Vagina (tissue), 2 donors: ENCODE measurements around the gene MRPL12. TPM values are rescaled to one million over a fixed set of nuclear protein-coding genes. Genes with fewer than 3 reads are reported as not detected.

Experiments used
- DNase-seq, 2 donors: peaks; one replicate each; pipeline ENCODE4 v3.0.0-alpha.2; 2017; ENCODE audit errors: extremely low spot score in 2 of 2
- H3K27ac ChIP-seq: fragments of 200-600 bp; sonication (generic); one replicate; pipeline ENCODE4 v1.5.1; 2019
- H3K27me3 ChIP-seq: fragments of 200-600 bp; sonication (generic); one replicate; pipeline ENCODE4 v1.5.1; 2019
- H3K36me3 ChIP-seq, 2 donors: fragments of 200-600 bp; sonication (generic); one replicate each; pipeline ENCODE4 v1.5.1; 2017 to 2019
- H3K4me1 ChIP-seq: fragments of 200-600 bp; sonication (generic); one replicate; pipeline ENCODE4 v1.5.1; 2019
- H3K4me3 ChIP-seq, 2 donors: fragments of 200-600 bp; sonication (generic); 1 replicate in 1 of 2; 2 replicates in 1 of 2; pipeline ENCODE4 v1.5.1; 2016 to 2019
- H3K9me3 ChIP-seq: fragments of 200-600 bp; sonication (generic); one replicate; pipeline ENCODE4 v1.5.1; 2019
- POLR2A ChIP-seq, 2 donors: fragments of 450-650 bp; IDR thresholded peaks; one replicate each; pipeline ENCODE4 v1.6.1; 2017; ENCODE audit warnings: antibody characterized with exemption in 2 of 2, mild to moderate bottlenecking in 2 of 2, moderate library complexity in 2 of 2
- POLR2AphosphoS5 ChIP-seq, 2 donors: sonication (generic); formaldehyde crosslinking; IDR thresholded peaks; one replicate each; pipeline ENCODE4 v1.9.0; 2017; ENCODE audit warnings: antibody characterized with exemption in 2 of 2, mild to moderate bottlenecking in 2 of 2, low read depth in 1 of 2; ENCODE audit not compliant: insufficient read depth in 1 of 2
- intact Hi-C: fragments of 100-400 bp; cut with DNase I; formaldehyde crosslinking; loops from one replicate; pipeline ENCODE4 v1.15.1; 2023
- total RNA-seq: library from RNA; depleted of rRNA; stranded (reverse); fragments of >200 nt; gene quantifications from one replicate; pipeline ENCODE4 v1.2.3, GENCODE V29; 2016
- TF ChIP-seq, protein P1 (sequence below), 3 experiments: fragments of 450-650 bp in 2 of 3; fragments of 200-600 bp in 1 of 3; sonication (generic) in 1 of 3; IDR thresholded peaks; one replicate each; pipeline ENCODE4 v1.5.1; 2017 to 2019; ENCODE audit warnings: antibody characterized with exemption in 3 of 3, mild to moderate bottlenecking in 2 of 3, moderate library complexity in 2 of 3

The MRPL12 gene
- total RNA-seq, 1 donor from 2014 or later = 77.3 TPM

- Histone ChIP-seq H3K27ac (no peak overlapping the region), H3K4me3 (no peak overlapping the region), H3K9me3 (no peaks in the 10 kb centered on the region), H3K27me3 (no peaks in the 10 kb centered on the region), H3K36me3 (peaks cover 0 to 49% of the 10 kb centered on the region in 2 donors), H3K4me1 (peaks cover 34% of the 10 kb centered on the region)
- TF ChIP-seq POLR2AphosphoS5 (IDR thresholded peaks at IDR 0.05; ENCODE audit: insufficient read depth in 1 of 2, low read depth in 1 of 2) = no peak
- TF ChIP-seq POLR2A (IDR thresholded peaks at IDR 0.05) = no peak
- TF ChIP-seq, protein P1, sequence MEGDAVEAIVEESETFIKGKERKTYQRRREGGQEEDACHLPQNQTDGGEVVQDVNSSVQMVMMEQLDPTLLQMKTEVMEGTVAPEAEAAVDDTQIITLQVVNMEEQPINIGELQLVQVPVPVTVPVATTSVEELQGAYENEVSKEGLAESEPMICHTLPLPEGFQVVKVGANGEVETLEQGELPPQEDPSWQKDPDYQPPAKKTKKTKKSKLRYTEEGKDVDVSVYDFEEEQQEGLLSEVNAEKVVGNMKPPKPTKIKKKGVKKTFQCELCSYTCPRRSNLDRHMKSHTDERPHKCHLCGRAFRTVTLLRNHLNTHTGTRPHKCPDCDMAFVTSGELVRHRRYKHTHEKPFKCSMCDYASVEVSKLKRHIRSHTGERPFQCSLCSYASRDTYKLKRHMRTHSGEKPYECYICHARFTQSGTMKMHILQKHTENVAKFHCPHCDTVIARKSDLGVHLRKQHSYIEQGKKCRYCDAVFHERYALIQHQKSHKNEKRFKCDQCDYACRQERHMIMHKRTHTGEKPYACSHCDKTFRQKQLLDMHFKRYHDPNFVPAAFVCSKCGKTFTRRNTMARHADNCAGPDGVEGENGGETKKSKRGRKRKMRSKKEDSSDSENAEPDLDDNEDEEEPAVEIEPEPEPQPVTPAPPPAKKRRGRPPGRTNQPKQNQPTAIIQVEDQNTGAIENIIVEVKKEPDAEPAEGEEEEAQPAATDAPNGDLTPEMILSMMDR (IDR thresholded peaks at IDR 0.05) = no peak
- DNase-seq = no peak
- intact Hi-C loops = no loop called here
These were observed 2.5 kb upstream of the MRPL12 start for GRCh38 chr17:81700353-81701287.

DNA sequence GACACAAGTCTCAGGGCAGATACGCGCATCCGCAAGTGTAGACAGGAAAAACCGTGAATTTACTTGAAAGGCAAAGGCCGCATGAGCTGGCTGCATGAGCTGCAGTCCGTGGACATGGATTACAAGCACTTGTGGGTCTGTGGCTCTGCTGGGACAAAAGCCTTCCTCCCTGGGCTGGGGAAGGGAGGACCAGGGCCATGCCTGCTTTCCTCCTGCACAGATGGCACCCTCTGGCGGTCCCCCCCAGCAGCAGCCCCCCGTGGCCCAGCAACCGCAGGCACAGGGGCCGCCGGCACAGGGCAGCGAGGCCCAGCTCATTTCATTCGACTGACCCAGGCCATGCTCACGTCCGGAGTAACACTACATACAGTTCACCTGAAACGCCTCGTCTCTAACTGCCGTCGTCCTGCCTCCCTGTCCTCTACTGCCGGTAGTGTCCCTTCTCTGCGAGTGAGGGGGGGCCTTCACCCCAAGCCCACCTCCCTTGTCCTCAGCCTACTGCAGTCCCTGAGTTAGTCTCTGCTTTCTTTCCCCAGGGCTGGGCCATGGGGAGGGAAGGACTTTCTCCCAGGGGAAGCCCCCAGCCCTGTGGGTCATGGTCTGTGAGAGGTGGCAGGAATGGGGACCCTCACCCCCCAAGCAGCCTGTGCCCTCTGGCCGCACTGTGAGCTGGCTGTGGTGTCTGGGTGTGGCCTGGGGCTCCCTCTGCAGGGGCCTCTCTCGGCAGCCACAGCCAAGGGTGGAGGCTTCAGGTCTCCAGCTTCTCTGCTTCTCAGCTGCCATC, 1.7 kb upstream of the MRPL12 start:
- no peaks in the 10 kb centered on the region for H3K9me3 ChIP-seq
- peaks cover 0 to 40% of the 10 kb centered on the region in 2 donors for H3K36me3 ChIP-seq
- H3K27me3 ChIP-seq = no peaks in the 10 kb centered on the region
- H3K27ac ChIP-seq = no peak overlapping the region
- intact Hi-C loops = no loop called here
- TF ChIP-seq POLR2AphosphoS5 (IDR thresholded peaks at IDR 0.05; ENCODE audit: insufficient read depth in 1 of 2, low read depth in 1 of 2) (no peak), POLR2A (IDR thresholded peaks at IDR 0.05) (no peak)
- TF ChIP-seq, protein P1 (IDR thresholded peaks at IDR 0.05) = no peak
- DNase-seq = no peak
- H3K4me1 ChIP-seq = peaks cover 34% of the 10 kb centered on the region
- H3K4me3 ChIP-seq = peak overlapping the region in 1 of 2 donors; percentile 80

GRCh38 chr17:81703747-81704654, 834 bp downstream of the MRPL12 start:
- no peak for DNase-seq
- H3K36me3 ChIP-seq = peaks cover 0 to 32% of the 10 kb centered on the region in 2 donors
- intact Hi-C loops = no loop called here

GRCh38 chr17:81705518-81706231, 2.5 kb downstream of the MRPL12 start:
- H3K36me3 ChIP-seq = peaks cover 0 to 25% of the 10 kb centered on the region in 2 donors

More at GRCh38 chr17:81703747-81704654, 834 bp downstream of the MRPL12 start:
- H3K9me3 ChIP-seq = no peaks in the 10 kb centered on the region
- H3K4me1 ChIP-seq = peaks cover 34% of the 10 kb centered on the region
- no peaks in the 10 kb centered on the region for H3K27me3 ChIP-seq
- peak overlapping the region; percentile 80 to 96 for H3K4me3 ChIP-seq
- no peak for TF ChIP-seq POLR2AphosphoS5 (IDR thresholded peaks at IDR 0.05; ENCODE audit: insufficient read depth in 1 of 2, low read depth in 1 of 2)
- TF ChIP-seq POLR2A (IDR thresholded peaks at IDR 0.05) = no peak
- TF ChIP-seq, protein P1 (IDR thresholded peaks at IDR 0.05) = no peak
- peak overlapping the region; percentile 83 for H3K27ac ChIP-seq

More at GRCh38 chr17:81705518-81706231, 2.5 kb downstream of the MRPL12 start:
- Histone ChIP-seq H3K27me3 (no peaks in the 10 kb centered on the region), H3K4me3 (no peak overlapping the region), H3K27ac (no peak overlapping the region), H3K4me1 (peaks cover 41% of the 10 kb centered on the region), H3K9me3 (no peaks in the 10 kb centered on the region)
- DNase-seq = no peak
- TF ChIP-seq POLR2AphosphoS5 (IDR thresholded peaks at IDR 0.05; ENCODE audit: insufficient read depth in 1 of 2, low read depth in 1 of 2) (no peak), POLR2A (IDR thresholded peaks at IDR 0.05) (no peak)
- TF ChIP-seq, protein P1 (IDR thresholded peaks at IDR 0.05) = no peak
- intact Hi-C loops = no loop called here
